IPS DF 6.9 (cell line): ENCODE data around the gene UBTD1.
"Not testable (repeated sequence)": the region's sequence is repeated elsewhere in the genome, so short reads cannot be mapped to it uniquely, and the experiment has no call there.

Source experiments
- DNase-seq: peaks from one replicate; pipeline ENCODE4 v3.0.0-alpha.2; 2013; ENCODE audit warnings: low read depth, low spot score
- H3K27ac ChIP-seq: one replicate; pipeline ENCODE4 v1.5.1; 2013; ENCODE audit warnings: low read length, control low read depth
- H3K27me3 ChIP-seq: 2 replicates; pipeline ENCODE4 v1.6.1; 2013; ENCODE audit warnings: mild to moderate bottlenecking, low read length; ENCODE audit not compliant: control insufficient read depth, insufficient read depth
- H3K36me3 ChIP-seq: 2 replicates; pipeline ENCODE4 v1.6.1; 2013; ENCODE audit warnings: low read length; ENCODE audit not compliant: control insufficient read depth, insufficient read depth
- H3K4me1 ChIP-seq: 2 replicates; pipeline ENCODE4 v1.6.1; 2013; ENCODE audit warnings: low read length; ENCODE audit not compliant: control insufficient read depth, insufficient read depth
- H3K4me3 ChIP-seq: 2 replicates; pipeline ENCODE4 v1.5.1; 2013; ENCODE audit warnings: mild to moderate bottlenecking, low read length
- H3K9me3 ChIP-seq: 2 replicates; pipeline ENCODE4 v1.6.1; 2013; ENCODE audit warnings: low read length, inconsistent platforms; ENCODE audit not compliant: control insufficient read depth, insufficient read depth
- WGBS: extraction: QIAGEN DNeasy Blood & Tissue Kit; methylation state at CpG from one replicate; pipeline ENCODE4 v1.1.7; 2013; ENCODE audit warnings: mixed read lengths, missing lambda C conversion rate; ENCODE audit not compliant: insufficient read length, insufficient coverage; 5-methylcytosine and 5-hydroxymethylcytosine counted together

Gene UBTD1

DNA sequence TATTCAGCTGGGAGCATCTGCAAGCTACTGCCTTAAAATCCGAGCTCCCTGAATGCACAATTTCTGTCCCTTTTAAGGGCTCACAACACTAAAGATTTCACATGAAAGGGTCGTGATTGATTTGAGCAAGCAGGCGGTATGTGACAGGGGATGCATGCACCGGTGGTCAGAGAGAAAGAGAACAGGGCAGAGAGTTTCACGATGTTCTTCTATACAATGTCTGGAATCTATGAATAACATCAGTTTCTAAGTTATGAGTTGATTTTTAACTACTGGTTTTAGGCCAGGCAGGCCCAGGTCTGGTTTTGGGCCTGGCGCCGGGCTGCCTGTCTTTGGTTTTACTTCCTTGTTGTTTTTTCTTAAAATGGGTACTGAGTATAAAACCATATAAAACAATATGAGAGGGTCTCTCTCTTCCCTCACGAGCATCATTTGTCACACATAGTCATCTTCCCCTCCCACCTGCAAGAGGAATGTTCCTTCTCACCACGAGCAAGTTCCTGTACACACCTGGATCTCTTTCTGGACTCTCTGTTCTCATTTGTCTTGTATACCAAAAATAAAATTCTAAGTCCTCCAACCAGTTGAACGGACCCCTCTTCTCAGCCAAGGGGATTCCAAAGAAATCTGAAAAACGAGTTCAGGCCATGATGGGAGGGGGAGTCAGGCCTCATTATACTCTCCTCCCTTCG, 62.8 kb downstream of the UBTD1 start:
- not testable (repeated sequence) for H3K36me3 ChIP-seq, H3K4me3 ChIP-seq, H3K27ac ChIP-seq, H3K27me3 ChIP-seq, H3K4me1 ChIP-seq, DNase-seq, H3K9me3 ChIP-seq
- no CpG with 5 or more reads among the region's 12 CpGs for WGBS

DNA sequence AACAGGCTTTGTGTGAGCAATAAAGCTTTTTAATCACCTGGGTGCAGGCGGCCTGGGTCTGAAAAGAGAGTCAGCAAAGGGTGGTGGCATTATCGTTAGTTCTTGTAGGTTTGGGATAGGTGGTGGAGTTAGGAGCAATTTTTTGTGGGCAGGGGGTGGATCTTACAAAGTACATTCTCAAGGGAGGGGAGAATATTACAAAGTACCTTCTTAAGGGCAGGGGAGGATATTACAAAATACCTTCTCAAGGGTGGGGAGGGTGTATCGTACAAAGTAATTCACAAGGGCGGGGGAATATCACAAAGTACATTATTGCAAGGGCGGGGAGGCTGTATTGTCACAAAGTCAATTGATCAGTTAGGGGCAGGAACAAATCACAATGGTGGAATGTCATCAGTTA, 63.6 kb downstream of the UBTD1 start:
- not testable (repeated sequence) for H3K36me3 ChIP-seq, H3K27ac ChIP-seq, H3K27me3 ChIP-seq, H3K4me1 ChIP-seq, H3K4me3 ChIP-seq, H3K9me3 ChIP-seq, DNase-seq
- WGBS: no CpG with 5 or more reads among the region's 5 CpGs

DNA sequence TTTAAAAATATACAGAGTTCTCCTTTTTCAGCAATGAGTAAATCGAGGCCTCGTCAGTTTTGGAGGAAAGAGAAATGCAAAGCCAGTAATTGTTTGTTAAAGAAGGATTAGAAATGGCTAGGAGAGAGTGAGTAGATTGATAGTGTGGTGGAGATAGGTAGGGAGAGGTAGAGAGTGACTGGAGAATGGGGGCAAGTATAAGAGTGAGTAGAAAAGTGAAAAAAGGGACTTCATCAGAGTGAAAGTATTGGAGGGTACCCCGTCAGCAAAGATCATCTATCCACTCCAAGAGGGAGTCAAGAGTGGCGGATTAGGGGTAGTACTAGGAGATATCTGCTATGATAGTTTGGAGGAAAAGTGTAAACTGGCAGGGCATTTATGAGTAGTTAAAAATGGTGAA, 64.6 kb downstream of the UBTD1 start:
- no peak overlapping the region for H3K4me3 ChIP-seq
- no peaks in the 10 kb centered on the region for H3K9me3 ChIP-seq
- H3K27ac ChIP-seq: no peak overlapping the region
- H3K36me3 ChIP-seq: no peaks in the 10 kb centered on the region
- DNase-seq: no peak
- H3K27me3 ChIP-seq: no peaks in the 10 kb centered on the region
- no peaks in the 10 kb centered on the region for H3K4me1 ChIP-seq
- no CpG with 5 or more reads among the region's 4 CpGs for WGBS

DNA sequence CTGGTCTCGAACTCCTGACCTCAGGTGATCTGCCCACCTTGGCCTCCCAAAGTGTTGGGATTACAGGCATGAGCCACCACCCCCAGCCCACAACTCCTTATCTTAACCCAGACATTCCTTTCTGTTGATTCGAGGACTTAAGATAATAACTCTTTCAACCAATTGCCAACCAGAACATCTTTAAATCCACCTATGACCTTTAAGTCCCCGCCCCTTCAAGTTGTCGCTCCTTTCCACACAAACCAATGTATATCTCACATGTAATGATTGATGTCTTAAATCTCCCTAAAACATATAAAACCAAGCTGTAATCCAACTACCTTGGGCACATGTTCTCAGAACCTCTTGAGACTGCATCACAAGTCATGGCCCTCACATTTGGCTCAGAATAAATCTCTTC, 66.1 kb downstream of the UBTD1 start:
- Histone ChIP-seq H3K4me3 (no peak overlapping the region), H3K27ac (no peak overlapping the region), H3K36me3 (peaks cover 2% of the 10 kb centered on the region; the same call in 1 of the 2 replicates), H3K9me3 (no peaks in the 10 kb centered on the region), H3K4me1 (no peaks in the 10 kb centered on the region), H3K27me3 (no peaks in the 10 kb centered on the region)
- no CpG with 5 or more reads among the region's 4 CpGs for WGBS
- DNase-seq: no peak

DNA sequence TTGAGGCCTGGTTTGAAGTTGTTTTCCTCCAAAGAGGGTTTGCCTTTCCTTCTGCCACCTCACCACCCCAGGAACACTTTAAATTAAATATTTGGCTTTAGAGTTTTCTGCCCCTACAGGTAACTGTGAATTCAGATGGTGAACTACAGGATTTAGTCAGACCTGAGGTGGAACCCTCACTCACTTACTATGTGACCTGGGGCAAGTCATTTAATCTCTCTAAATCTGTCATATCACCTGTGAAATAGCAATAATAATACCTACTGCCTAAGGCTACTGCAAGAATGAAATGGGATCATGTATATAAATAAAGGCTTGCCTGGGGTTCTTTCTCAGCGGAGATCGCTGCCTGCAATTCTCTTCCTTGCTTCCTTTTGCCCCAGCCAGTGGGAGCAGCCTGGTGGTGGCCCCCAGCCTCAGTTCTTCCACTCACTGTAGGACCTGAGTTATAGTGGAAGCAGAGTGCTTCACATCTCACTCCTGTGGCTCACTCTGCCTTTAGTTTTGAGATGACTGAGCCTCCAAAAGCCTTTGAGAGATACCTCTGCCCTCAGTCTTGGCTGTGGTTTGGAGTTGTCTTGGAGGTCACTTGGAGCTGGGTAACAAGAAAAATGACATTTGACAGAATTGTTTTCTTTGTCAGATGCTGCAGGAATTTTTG, 67.7 kb downstream of the UBTD1 start:
- no peak for DNase-seq
- no CpG with 5 or more reads among the region's 2 CpGs for WGBS
- Histone ChIP-seq H3K4me3 (no peak overlapping the region), H3K27me3 (no peaks in the 10 kb centered on the region), H3K27ac (no peak overlapping the region), H3K9me3 (no peaks in the 10 kb centered on the region), H3K4me1 (no peaks in the 10 kb centered on the region), H3K36me3 (peaks cover 8% of the 10 kb centered on the region)

DNA sequence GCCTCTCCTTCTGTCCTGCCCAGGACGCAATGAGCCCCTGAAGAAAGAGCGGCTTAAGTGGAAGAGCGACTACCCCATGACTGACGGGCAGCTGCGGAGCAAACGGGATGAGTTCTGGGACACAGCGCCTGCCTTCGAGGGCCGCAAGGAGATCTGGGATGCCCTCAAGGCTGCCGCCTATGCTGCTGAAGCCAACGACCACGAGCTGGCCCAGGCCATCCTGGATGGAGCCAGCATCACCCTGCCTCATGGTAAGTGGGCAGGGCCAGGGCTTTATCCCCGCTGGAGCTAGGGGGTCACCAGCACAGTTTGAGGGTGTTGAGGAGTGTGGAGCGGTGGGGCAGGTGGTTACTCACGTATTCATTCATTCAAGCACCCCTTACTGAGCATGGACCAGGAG, 69.2 kb downstream of the UBTD1 start:
- DNase-seq: no peak
- H3K27ac ChIP-seq: no peak overlapping the region
- H3K9me3 ChIP-seq: no peaks in the 10 kb centered on the region
- H3K4me1 ChIP-seq: no peaks in the 10 kb centered on the region
- H3K4me3 ChIP-seq: no peak overlapping the region
- WGBS: no CpG with 5 or more reads among the region's 15 CpGs
- H3K36me3 ChIP-seq: peaks cover 8% of the 10 kb centered on the region
- no peaks in the 10 kb centered on the region for H3K27me3 ChIP-seq

DNA sequence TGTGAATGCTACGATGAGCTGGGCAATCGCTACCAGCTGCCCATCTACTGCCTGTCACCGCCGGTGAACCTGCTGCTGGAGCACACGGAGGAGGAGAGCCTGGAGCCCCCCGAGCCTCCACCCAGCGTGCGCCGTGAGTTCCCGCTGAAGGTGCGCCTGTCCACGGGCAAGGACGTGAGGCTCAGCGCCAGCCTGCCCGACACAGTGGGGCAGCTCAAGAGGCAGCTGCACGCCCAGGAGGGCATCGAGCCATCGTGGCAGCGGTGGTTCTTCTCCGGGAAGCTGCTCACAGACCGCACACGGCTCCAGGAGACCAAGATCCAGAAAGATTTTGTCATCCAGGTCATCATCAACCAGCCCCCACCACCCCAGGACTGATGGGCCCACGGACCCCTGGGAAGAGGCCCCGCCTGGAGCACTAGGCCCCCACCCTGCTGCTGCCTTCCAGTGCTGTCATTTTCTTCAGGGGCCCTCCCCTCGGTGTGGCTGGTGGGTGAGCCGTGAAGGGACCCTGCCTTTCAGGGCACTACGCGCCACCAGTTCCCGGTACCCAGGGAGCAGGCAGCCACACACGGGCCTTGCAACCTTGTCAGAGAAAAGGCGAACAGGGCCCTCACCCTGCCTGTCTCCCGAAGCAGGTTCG, 71.5 kb downstream of the UBTD1 start:
- H3K4me1 ChIP-seq: no peaks in the 10 kb centered on the region
- peaks cover 8% of the 10 kb centered on the region for H3K36me3 ChIP-seq
- no peak overlapping the region; the same call in 1 of the 2 replicates for H3K4me3 ChIP-seq
- no CpG with 5 or more reads among the region's 33 CpGs for WGBS
- no peak overlapping the region for H3K27ac ChIP-seq
- no peaks in the 10 kb centered on the region for H3K9me3 ChIP-seq
- no peak for DNase-seq
- no peaks in the 10 kb centered on the region for H3K27me3 ChIP-seq

DNA sequence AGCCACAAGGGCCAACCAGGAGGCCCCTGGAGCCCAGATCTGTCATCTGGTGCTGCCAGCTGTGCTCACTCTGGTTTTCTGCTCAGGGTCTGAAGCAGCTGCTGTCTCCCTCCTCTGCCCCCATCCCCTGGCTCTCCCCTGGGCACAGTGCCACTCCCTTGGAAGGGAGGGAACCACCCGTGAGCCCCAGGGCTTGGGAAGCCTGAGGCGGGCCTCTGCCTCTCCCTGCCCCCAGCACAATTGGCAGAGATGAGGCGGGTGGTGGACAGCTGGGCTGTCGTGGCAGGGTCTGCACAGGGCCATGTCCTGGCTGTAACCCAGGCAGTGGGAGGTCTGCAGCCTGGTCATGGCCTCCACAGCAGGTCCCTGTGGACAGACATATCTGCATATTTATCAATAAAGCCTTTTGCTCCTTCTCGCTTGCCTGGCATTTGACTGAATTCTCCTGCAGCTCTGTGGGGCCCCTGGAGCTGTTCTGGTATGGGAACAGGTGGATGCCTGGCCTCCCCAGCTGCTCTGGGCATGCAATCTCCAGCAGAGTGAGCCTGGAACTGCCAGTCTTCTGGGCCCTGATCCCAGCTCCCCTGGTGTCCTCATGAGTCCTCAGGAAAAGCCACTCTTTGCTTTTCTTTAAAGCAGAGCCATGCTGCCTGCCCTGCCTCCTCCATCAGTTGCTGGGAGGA, 72.2 kb downstream of the UBTD1 start:
- DNase-seq: no peak
- Histone ChIP-seq H3K27me3 (no peaks in the 10 kb centered on the region), H3K9me3 (no peaks in the 10 kb centered on the region), H3K4me3 (no peak overlapping the region), H3K36me3 (peaks cover 8% of the 10 kb centered on the region), H3K27ac (no peak overlapping the region), H3K4me1 (no peaks in the 10 kb centered on the region)
- WGBS: no CpG with 5 or more reads among the region's 5 CpGs

DNA sequence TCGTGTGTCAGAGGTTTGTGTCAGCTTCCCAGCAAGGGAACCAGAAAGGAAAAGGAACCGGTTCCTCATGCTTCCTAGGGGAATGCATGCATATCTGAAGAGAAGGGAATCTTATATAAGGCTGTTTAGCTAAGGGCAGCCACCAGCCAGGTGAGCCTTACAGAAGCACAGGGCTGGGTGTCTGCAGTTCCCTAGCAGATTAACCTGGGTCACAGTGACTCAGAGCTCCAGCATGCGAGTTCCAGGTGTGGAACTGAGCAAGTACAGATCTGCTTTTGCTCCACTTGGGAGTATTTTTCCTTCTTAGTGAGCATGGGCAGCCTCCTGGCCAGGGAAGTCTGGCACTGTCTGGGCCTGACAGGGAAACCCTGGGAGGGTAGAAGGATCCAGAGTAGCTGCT, 72.9 kb downstream of the UBTD1 start:
- Histone ChIP-seq H3K27me3 (no peaks in the 10 kb centered on the region), H3K4me1 (no peaks in the 10 kb centered on the region), H3K36me3 (peaks cover 8% of the 10 kb centered on the region), H3K4me3 (no peak overlapping the region), H3K27ac (no peak overlapping the region), H3K9me3 (no peaks in the 10 kb centered on the region)
- DNase-seq: no peak
- WGBS: no CpG with 5 or more reads among the region's 3 CpGs

DNA sequence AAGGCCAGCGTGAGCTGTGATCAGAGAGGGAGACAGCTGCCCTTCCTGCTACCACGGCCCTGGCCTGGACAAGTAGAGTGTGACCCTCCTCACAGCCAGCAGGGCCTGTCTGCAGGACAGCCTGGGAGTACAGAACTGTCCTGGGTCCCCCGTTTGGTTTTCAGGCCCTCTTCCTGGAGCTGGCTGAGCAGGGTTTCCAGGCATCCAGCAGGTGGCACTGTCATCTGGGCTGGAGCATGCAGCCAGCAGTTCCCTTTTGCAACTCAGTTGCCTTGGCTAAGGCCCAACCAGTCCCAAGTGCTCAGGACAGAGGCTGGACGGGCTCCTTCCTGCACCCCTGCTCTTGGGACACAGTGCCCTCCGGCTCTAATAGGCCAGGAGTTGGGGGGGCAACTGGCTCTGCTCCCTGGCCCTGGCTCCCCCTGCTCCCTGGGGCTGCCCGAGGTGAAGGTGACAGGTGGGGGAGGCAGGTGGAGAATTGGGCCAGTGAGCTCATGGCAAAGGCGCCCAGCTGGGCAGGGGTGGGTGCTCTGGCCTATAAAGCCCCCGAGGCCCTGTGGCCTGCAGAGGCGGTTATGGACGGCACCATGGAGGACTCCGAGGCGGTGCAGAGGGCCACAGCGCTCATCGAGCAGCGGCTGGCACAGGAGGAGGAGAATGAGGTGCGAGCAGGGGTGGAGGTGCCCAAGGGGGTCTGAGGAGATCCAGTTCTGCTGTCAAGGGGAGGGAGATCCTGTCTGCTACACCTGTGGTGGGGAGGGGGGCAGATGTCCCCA, 73.7 kb downstream of the UBTD1 start, which contains the start of gene ANKRD2:
Gene ANKRD2, plus strand, starts transcription at position 566 of the 776 bp plus-strand sequence. Its CDS starts 10 bp downstream, at position 576.
- Histone ChIP-seq H3K4me1 (no peaks in the 10 kb centered on the region), H3K4me3 (no peak within 1 kb of the TSS), H3K27me3 (no peaks in the 10 kb centered on the region), H3K36me3 (peaks cover 8% of the 10 kb centered on the region), H3K9me3 (no peaks in the 10 kb centered on the region), H3K27ac (no peak within 1 kb of the TSS)
- DNase-seq: peak; percentile 84
- no CpG with 5 or more reads among the region's 16 CpGs for WGBS
